ENCODE data around the gene DDX49.
"Not testable (repeated sequence)": the region's sequence is repeated elsewhere in the genome, so short reads cannot be mapped to it uniquely, and the experiment has no call there.

Gene DDX49

GRCh38 chr19:18915639-18916038 lies 3.9 kb upstream of the DDX49 start:
- peak; percentile 39 for DNase-seq (ENCODE audit: low read depth)
- no peak overlapping the region for H3K4me3 ChIP-seq (ENCODE audit: low read depth, low read length)
- TF ChIP-seq, protein P1, sequence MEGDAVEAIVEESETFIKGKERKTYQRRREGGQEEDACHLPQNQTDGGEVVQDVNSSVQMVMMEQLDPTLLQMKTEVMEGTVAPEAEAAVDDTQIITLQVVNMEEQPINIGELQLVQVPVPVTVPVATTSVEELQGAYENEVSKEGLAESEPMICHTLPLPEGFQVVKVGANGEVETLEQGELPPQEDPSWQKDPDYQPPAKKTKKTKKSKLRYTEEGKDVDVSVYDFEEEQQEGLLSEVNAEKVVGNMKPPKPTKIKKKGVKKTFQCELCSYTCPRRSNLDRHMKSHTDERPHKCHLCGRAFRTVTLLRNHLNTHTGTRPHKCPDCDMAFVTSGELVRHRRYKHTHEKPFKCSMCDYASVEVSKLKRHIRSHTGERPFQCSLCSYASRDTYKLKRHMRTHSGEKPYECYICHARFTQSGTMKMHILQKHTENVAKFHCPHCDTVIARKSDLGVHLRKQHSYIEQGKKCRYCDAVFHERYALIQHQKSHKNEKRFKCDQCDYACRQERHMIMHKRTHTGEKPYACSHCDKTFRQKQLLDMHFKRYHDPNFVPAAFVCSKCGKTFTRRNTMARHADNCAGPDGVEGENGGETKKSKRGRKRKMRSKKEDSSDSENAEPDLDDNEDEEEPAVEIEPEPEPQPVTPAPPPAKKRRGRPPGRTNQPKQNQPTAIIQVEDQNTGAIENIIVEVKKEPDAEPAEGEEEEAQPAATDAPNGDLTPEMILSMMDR (conservative IDR thresholded peaks at IDR 0.05; ENCODE audit: low read depth, low read length): peak; percentile 46

- not testable (repeated sequence) for DNase-seq (ENCODE audit: low read depth); H3K4me3 ChIP-seq (ENCODE audit: low read depth, low read length)
Observed at GRCh38 chr19:18917593-18917992, 1.9 kb upstream of the DDX49 start.

- TF ChIP-seq, protein P1 (conservative IDR thresholded peaks at IDR 0.05; ENCODE audit: low read depth, low read length): no peak
- DNase-seq (ENCODE audit: low read depth): no peak
- H3K4me3 ChIP-seq (ENCODE audit: low read depth, low read length): peak overlapping the region; percentile 82
Observed at GRCh38 chr19:18919900-18920214, 342 bp downstream of the DDX49 start.

- TF ChIP-seq, protein P1 (conservative IDR thresholded peaks at IDR 0.05; ENCODE audit: low read depth, low read length): no peak
- no peak for DNase-seq (ENCODE audit: low read depth)
- H3K4me3 ChIP-seq (ENCODE audit: low read depth, low read length): peak overlapping the region; percentile 82
Observed at GRCh38 chr19:18920400-18920799, 885 bp downstream of the DDX49 start.

- TF ChIP-seq, protein P1 (conservative IDR thresholded peaks at IDR 0.05; ENCODE audit: low read depth, low read length): no peak
- no peak overlapping the region for H3K4me3 ChIP-seq (ENCODE audit: low read depth, low read length)
- no peak for DNase-seq (ENCODE audit: low read depth)
Observed at GRCh38 chr19:18921593-18921992, 2.1 kb downstream of the DDX49 start.

- no peak overlapping the region for H3K4me3 ChIP-seq (ENCODE audit: low read depth, low read length)
- TF ChIP-seq, protein P1 (conservative IDR thresholded peaks at IDR 0.05; ENCODE audit: low read depth, low read length): no peak
- no peak for DNase-seq (ENCODE audit: low read depth)
Observed at GRCh38 chr19:18922228-18922985, 2.9 kb downstream of the DDX49 start.

GRCh38 chr19:18924684-18925213 lies 5.2 kb downstream of the DDX49 start:
- DNase-seq (ENCODE audit: low read depth): no peak
- H3K4me3 ChIP-seq (ENCODE audit: low read depth, low read length): no peak overlapping the region
- TF ChIP-seq, protein P1 (conservative IDR thresholded peaks at IDR 0.05; ENCODE audit: low read depth, low read length): no peak
